ENCODE measurements around the gene VAMP5. TPM values are rescaled to one million over a fixed set of nuclear protein-coding genes. Genes with fewer than 3 reads are reported as not detected.

VAMP5 gene, protein sequence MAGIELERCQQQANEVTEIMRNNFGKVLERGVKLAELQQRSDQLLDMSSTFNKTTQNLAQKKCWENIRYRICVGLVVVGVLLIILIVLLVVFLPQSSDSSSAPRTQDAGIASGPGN
- total RNA-seq (2021; fragmentation: NEBNext Ultra II Directional; extraction: Animal tissue kit (Norgen Biotek cat#: 25700)) = 4.7 and 5.2 TPM in 2 replicates
- 13.4 and 14.2 TPM in 2 replicates for polyA plus RNA-seq (2011; rRNA removed)
- polyA plus RNA-seq (2011; cell fraction: cytosol; rRNA removed) = 10.9 TPM
- 11.4 TPM for polyA plus RNA-seq (2011; cell fraction: nucleus; rRNA removed)
- polyA plus RNA-seq (2012, experiment 1 of 2) = 4.9 to 9.1 TPM (median 7.5 TPM) in 4 replicates
- polyA plus RNA-seq (2012, experiment 2 of 2) = 10.2 TPM
- polyA plus RNA-seq (2013, experiment 1 of 2) = 7.4 TPM
- polyA plus RNA-seq (2013, experiment 2 of 2) = 7.8 TPM
- 3.0 and 3.4 TPM in 2 replicates for polyA minus RNA-seq (2011; rRNA and poly(A)+ RNA removed)
- 1.8 TPM for polyA minus RNA-seq (2011; cell fraction: cytosol; rRNA and poly(A)+ RNA removed)
- not detected for polyA minus RNA-seq (2011; cell fraction: nucleus; rRNA and poly(A)+ RNA removed)
- long read RNA-seq, experiment 1, partial matches to known transcripts = 0 of 1 reads
- long read RNA-seq, experiment 1, other reads (novel, unspliced or antisense) = 0 of 1 reads
- long read RNA-seq, experiment 2 = 0 reads

DNA sequence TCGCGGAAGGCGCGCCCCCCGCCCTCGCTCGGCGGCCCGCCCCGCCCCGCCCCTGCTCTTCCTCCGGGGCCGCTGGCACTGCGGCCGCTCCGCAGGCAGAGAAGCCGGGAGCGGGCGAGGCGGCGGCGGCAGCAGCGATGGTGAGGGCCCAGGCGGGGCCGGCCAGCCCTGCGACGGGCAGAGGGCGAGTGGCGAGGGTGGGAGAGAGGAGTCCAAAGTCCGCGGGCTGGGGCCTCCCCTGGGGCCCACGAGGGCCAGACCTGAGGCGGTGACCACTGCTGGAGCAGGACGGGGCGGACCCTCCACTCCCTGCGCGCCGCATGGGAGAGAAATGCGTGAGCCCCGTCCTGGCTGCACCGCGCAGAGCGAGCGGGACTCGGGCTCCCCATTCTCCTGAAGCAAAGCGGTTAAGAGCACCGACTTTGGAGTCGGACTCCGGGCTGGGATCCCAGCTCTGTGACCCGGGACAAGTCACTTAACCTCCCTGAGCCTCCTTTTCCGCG lies at the start of gene VAMP5:
TSS of gene VAMP5 (plus strand) at position 78 of the 503 bp plus-strand sequence. CDS start at position 138, 60 bp downstream.
- H3K4me2 ChIP-seq (ENCODE audit: insufficient read depth in 1 of 2, low read depth in 2 of 2, low read length in 2 of 2) = peak within 1 kb of the TSS; percentile 67 to 89
- no peaks in the 10 kb centered on the region for H4K20me1 ChIP-seq (replicated peaks in 1 of 2; ENCODE audit: control insufficient read depth in 1 of 2, insufficient read depth in 2 of 2, low read length in 2 of 2)
- H2BK15ac ChIP-seq (ENCODE audit: low read length) = peak within 1 kb of the TSS; percentile 65; the same call in 1 of the 2 replicates
- peaks cover 8 to 34% (median 21%) of the 10 kb centered on the region in 4 experiments; a peak in 6 of 7 replicates for H3K27me3 ChIP-seq (replicated peaks in 1 of 4; ENCODE audit: control insufficient read depth in 3 of 4, extremely low read depth in 1 of 4, insufficient read depth in 3 of 4, low read length in 3 of 4)
- peak within 1 kb of the TSS; percentile 23 to 64 (median 52) for H3K4me3 ChIP-seq (ENCODE audit: extremely low read depth in 1 of 4, insufficient read depth in 2 of 4, low read depth in 3 of 4, low read length in 4 of 4)
- no peaks in the 10 kb centered on the region for H3K79me2 ChIP-seq (ENCODE audit: control insufficient read depth in 1 of 2, insufficient read depth in 2 of 2, low read length in 2 of 2)
- H3K23me2 ChIP-seq (ENCODE audit: low read depth, low read length) = peaks cover 5% of the 10 kb centered on the region; the same call in 1 of the 2 replicates
- no peak within 1 kb of the TSS for H3K4ac ChIP-seq (replicated peaks; ENCODE audit: insufficient read length, low read depth, low read length)
- no peak for FAIRE-seq
- H3K9me3 ChIP-seq (ENCODE audit: insufficient read depth in 2 of 2, low read depth in 1 of 2, low read length in 1 of 2) = no peaks in the 10 kb centered on the region
- H3K79me1 ChIP-seq (ENCODE audit: low read depth, low read length) = no peaks in the 10 kb centered on the region; the same call in 1 of the 2 replicates
- no peak within 1 kb of the TSS for H4K8ac ChIP-seq (ENCODE audit: extremely low read depth, insufficient read depth, low read length)
- H2BK5ac ChIP-seq (ENCODE audit: low read depth, low read length) = peak within 1 kb of the TSS; percentile 19; the same call in 1 of the 2 replicates
- no peak within 1 kb of the TSS for H4K5ac ChIP-seq (ENCODE audit: insufficient read length, low read depth, low read length)
- no peak within 1 kb of the TSS for H3K14ac ChIP-seq (ENCODE audit: insufficient read length)
- no peak within 1 kb of the TSS for H3K18ac ChIP-seq (ENCODE audit: extremely low read depth, low read length)
- H3K23ac ChIP-seq (ENCODE audit: insufficient read length) = no peak within 1 kb of the TSS
- DNase-seq (ENCODE audit: low read depth in 1 of 2, low spot score in 2 of 2) = peak in 1 of 2 experiments; percentile 64
- peak within 1 kb of the TSS; percentile 66 for H2AFZ ChIP-seq (ENCODE audit: low read length)
- H3K56ac ChIP-seq (replicated peaks; ENCODE audit: insufficient read length, low read depth, low read length) = no peak within 1 kb of the TSS
- ChIA-PET POLR2A (ENCODE audit: partially characterized antibody) (interaction anchor here (1.0 to 2.0 kb wide), 5 partner anchors 8 to 27 kb away, joined by 3 to 15 read pairs (median 4); partner anchors contain the start of genes C2orf68, RNF181 and TMEM150A), CTCF (ENCODE audit: partially characterized antibody) (interaction anchor here (0.9 kb wide), 1 partner anchor 15 kb away, joined by 5 read pairs; no protein-coding TSS in a partner anchor)
- no peaks in the 10 kb centered on the region for H3K36me3 ChIP-seq (ENCODE audit: control insufficient read depth in 2 of 4, insufficient read depth in 4 of 4, low read length in 3 of 4)
- H2BK120ac ChIP-seq (replicated peaks; ENCODE audit: low read depth, low read length) = no peak within 1 kb of the TSS
- H2AK5ac ChIP-seq (ENCODE audit: low read depth, low read length) = no peak within 1 kb of the TSS
- H2BK20ac ChIP-seq (ENCODE audit: low read length) = no peak within 1 kb of the TSS
- 6% methylated on average over 31 of the region's 52 CpGs; no CpG with 5 or more reads in 1 of the 2 experiments for WGBS, 2 experiments (ENCODE audit: extremely low coverage in 1 of 2, insufficient coverage in 1 of 2, insufficient read length in 1 of 2, insufficient replicate concordance in 2 of 2, low coverage in 1 of 2, low lambda C conversion rate in 2 of 2, missing lambda C conversion rate in 1 of 2)
- H2BK12ac ChIP-seq (ENCODE audit: low read depth, low read length) = no peak within 1 kb of the TSS; the same call in 1 of the 2 replicates
- no peak within 1 kb of the TSS for H4K91ac ChIP-seq (replicated peaks; ENCODE audit: insufficient read length, low read length)
- no peak within 1 kb of the TSS for H3K27ac ChIP-seq (ENCODE audit: low read depth, low read length)
- H3K4me1 ChIP-seq (replicated peaks in 1 of 4; ENCODE audit: control insufficient read depth in 3 of 4, insufficient read depth in 4 of 4, low read length in 3 of 4) = peaks cover 0 to 14% (median 4%) of the 10 kb centered on the region in 4 experiments; a peak in 5 of 7 replicates
- H3K9ac ChIP-seq (replicated peaks in 1 of 4; ENCODE audit: extremely low read depth in 1 of 4, low read depth in 3 of 4, low read length in 3 of 4) = peak within 1 kb of the TSS in 1 of 4 experiments; percentile 19; a peak in 1 of 7 replicates
- no peak for TF ChIP-seq ZNF274 (IDR thresholded peaks at IDR 0.05; ENCODE audit: borderline replicate concordance, extremely low read depth, low read length)
- no peak for TF ChIP-seq SRF (IDR thresholded peaks at IDR 0.05; ENCODE audit: low read depth, low read length)
- 0 out of 2 replicates have a peak, but pooled peaks have one; percentile 62 for TF ChIP-seq SUZ12 (IDR thresholded peaks at IDR 0.05; ENCODE audit: low read length)
- no peak for TF ChIP-seq SAP30 (IDR thresholded peaks at IDR 0.05; ENCODE audit: insufficient read depth, insufficient replicate concordance, low read length)
- TF ChIP-seq YY1 (IDR thresholded peaks at IDR 0.05; ENCODE audit: low read depth, low read length) = no peak
- TF ChIP-seq CBX5 (IDR thresholded peaks at IDR 0.05; ENCODE audit: low read depth, low read length) = no peak
- no peak for TF ChIP-seq CTBP2 (IDR thresholded peaks at IDR 0.05; ENCODE audit: borderline replicate concordance, insufficient read depth, insufficient read length, low read length)
- TF ChIP-seq, protein P1, sequence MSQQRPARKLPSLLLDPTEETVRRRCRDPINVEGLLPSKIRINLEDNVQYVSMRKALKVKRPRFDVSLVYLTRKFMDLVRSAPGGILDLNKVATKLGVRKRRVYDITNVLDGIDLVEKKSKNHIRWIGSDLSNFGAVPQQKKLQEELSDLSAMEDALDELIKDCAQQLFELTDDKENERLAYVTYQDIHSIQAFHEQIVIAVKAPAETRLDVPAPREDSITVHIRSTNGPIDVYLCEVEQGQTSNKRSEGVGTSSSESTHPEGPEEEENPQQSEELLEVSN (IDR thresholded peaks at IDR 0.05) = no peak
- TF ChIP-seq CEBPB (IDR thresholded peaks at IDR 0.05; ENCODE audit: low read depth, low read length) = no peak

Measured in H1 (cell line).